ENCODE data around the gene SDK2.

GRCh38 chr17:73559532-73559931 lies 84.7 kb downstream of the SDK2 start:
- TF ChIP-seq CTCF (conservative IDR thresholded peaks at IDR 0.05; ENCODE audit: low read depth in 2 of 2), result no peak
- TF ChIP-seq REST (IDR thresholded peaks at IDR 0.05; ENCODE audit: unreplicated experiment), result no peak
- TF ChIP-seq EZH2phosphoT487 (IDR thresholded peaks at IDR 0.05; ENCODE audit: unreplicated experiment), result no peak
- no peak for TF ChIP-seq POLR2AphosphoS5 (IDR thresholded peaks at IDR 0.05; ENCODE audit: low read depth)
- no peak for TF ChIP-seq ZNF114 (CRISPR knock-in tag; IDR thresholded peaks at IDR 0.05)
- no peak for TF ChIP-seq EZH2 (IDR thresholded peaks at IDR 0.05; ENCODE audit: low read depth, unreplicated experiment)
- no peak for TF ChIP-seq ZNF331 (CRISPR knock-in tag; IDR thresholded peaks at IDR 0.05; ENCODE audit: low read depth)
- TF ChIP-seq JUNB (IDR thresholded peaks at IDR 0.05; ENCODE audit: unreplicated experiment), result no peak
